ENCODE results near the gene TUG1.
A peak's percentile ranks its signal among the peaks of the same experiment; 100 is the strongest.

The TUG1 gene

GRCh38 chr22:30946354-30946753, 22.7 kb upstream of the TUG1 start:
- H3K9me2 ChIP-seq (replicated peaks; ENCODE audit: insufficient read depth, low read length): no peaks in the 10 kb centered on the region
- TF ChIP-seq EZH2phosphoT487 (IDR thresholded peaks at IDR 0.05; ENCODE audit: low read length) (no peak), EZH2 (optimal IDR thresholded peaks at IDR 0.05; ENCODE audit: low read depth, low read length) (no peak), CTCF (IDR thresholded peaks at IDR 0.05; ENCODE audit: low read length) (no peak)
- H2AFZ ChIP-seq (ENCODE audit: low read length): no peak overlapping the region
- H3K4me2 ChIP-seq (ENCODE audit: low read depth, low read length): no peak overlapping the region
- no peak overlapping the region for H3K4me3 ChIP-seq (ENCODE audit: low read length)
- no peaks in the 10 kb centered on the region for H4K20me1 ChIP-seq (ENCODE audit: insufficient read depth, low read length)
- no peaks in the 10 kb centered on the region for H3K9me3 ChIP-seq (replicated peaks; ENCODE audit: insufficient read depth, low read length)
- 0 out of 2 replicates have a peak, but pooled peaks cover 2% of the 10 kb centered on the region for H3K36me3 ChIP-seq (replicated peaks; ENCODE audit: insufficient read depth, low read length)
- no peaks in the 10 kb centered on the region for H3K4me1 ChIP-seq (ENCODE audit: low read length)
- H3K27me3 ChIP-seq (replicated peaks; ENCODE audit: insufficient read depth, low read length): no peaks in the 10 kb centered on the region
- H3K9ac ChIP-seq (ENCODE audit: low read length): no peak overlapping the region
- H3K27ac ChIP-seq (ENCODE audit: low read length): no peak overlapping the region
- H3F3A ChIP-seq (ENCODE audit: insufficient read depth, low read length): no peaks in the 10 kb centered on the region
- no peak for DNase-seq
- no peaks in the 10 kb centered on the region for H3K79me2 ChIP-seq (ENCODE audit: low read length)

- H3K9me2 ChIP-seq (replicated peaks; ENCODE audit: insufficient read depth, low read length): no peaks in the 10 kb centered on the region
- no peaks in the 10 kb centered on the region for H3F3A ChIP-seq (ENCODE audit: insufficient read depth, low read length)
- H3K4me2 ChIP-seq (ENCODE audit: low read depth, low read length): no peak overlapping the region
- H3K27ac ChIP-seq (ENCODE audit: low read length): no peak overlapping the region
- no peaks in the 10 kb centered on the region for H3K27me3 ChIP-seq (replicated peaks; ENCODE audit: insufficient read depth, low read length)
- H3K36me3 ChIP-seq (replicated peaks; ENCODE audit: insufficient read depth, low read length): 0 out of 2 replicates have a peak, but pooled peaks cover 2% of the 10 kb centered on the region
- H3K4me3 ChIP-seq (ENCODE audit: low read length): no peak overlapping the region
- no peaks in the 10 kb centered on the region for H4K20me1 ChIP-seq (ENCODE audit: insufficient read depth, low read length)
- DNase-seq: no peak
- H2AFZ ChIP-seq (ENCODE audit: low read length): no peak overlapping the region
- H3K4me1 ChIP-seq (ENCODE audit: low read length): no peaks in the 10 kb centered on the region
- TF ChIP-seq EZH2 (optimal IDR thresholded peaks at IDR 0.05; ENCODE audit: low read depth, low read length) (no peak), CTCF (IDR thresholded peaks at IDR 0.05; ENCODE audit: low read length) (no peak), EZH2phosphoT487 (IDR thresholded peaks at IDR 0.05; ENCODE audit: low read length) (no peak)
- H3K79me2 ChIP-seq (ENCODE audit: low read length): no peaks in the 10 kb centered on the region
- H3K9ac ChIP-seq (ENCODE audit: low read length): no peak overlapping the region
- H3K9me3 ChIP-seq (replicated peaks; ENCODE audit: insufficient read depth, low read length): no peaks in the 10 kb centered on the region
These were observed 21.8 kb upstream of the TUG1 start for GRCh38 chr22:30947173-30947815.

GRCh38 chr22:30947816-30948454, 21.1 kb upstream of the TUG1 start:
- H3K27me3 ChIP-seq (replicated peaks; ENCODE audit: insufficient read depth, low read length): no peaks in the 10 kb centered on the region
- H4K20me1 ChIP-seq (ENCODE audit: insufficient read depth, low read length): no peaks in the 10 kb centered on the region
- DNase-seq: peak; percentile 15
- H3K79me2 ChIP-seq (ENCODE audit: low read length): no peaks in the 10 kb centered on the region
- no peaks in the 10 kb centered on the region for H3K9me3 ChIP-seq (replicated peaks; ENCODE audit: insufficient read depth, low read length)
- TF ChIP-seq EZH2 (optimal IDR thresholded peaks at IDR 0.05; ENCODE audit: low read depth, low read length) (no peak), CTCF (IDR thresholded peaks at IDR 0.05; ENCODE audit: low read length) (peak; percentile 44; the same call in 1 of the 2 replicates)
- no peaks in the 10 kb centered on the region for H3K9me2 ChIP-seq (replicated peaks; ENCODE audit: insufficient read depth, low read length)
- H3K4me1 ChIP-seq (ENCODE audit: low read length): no peaks in the 10 kb centered on the region
- H3K4me3 ChIP-seq (ENCODE audit: low read length): no peak overlapping the region
- no peaks in the 10 kb centered on the region for H3F3A ChIP-seq (ENCODE audit: insufficient read depth, low read length)
- no peak overlapping the region for H3K27ac ChIP-seq (ENCODE audit: low read length)
- H3K9ac ChIP-seq (ENCODE audit: low read length): no peak overlapping the region
- no peak overlapping the region for H2AFZ ChIP-seq (ENCODE audit: low read length)
- no peak overlapping the region for H3K4me2 ChIP-seq (ENCODE audit: low read depth, low read length)
- 0 out of 2 replicates have a peak, but pooled peaks cover 2% of the 10 kb centered on the region for H3K36me3 ChIP-seq (replicated peaks; ENCODE audit: insufficient read depth, low read length)

All from MM.1S (cell line).